ENCODE measurements around the gene PHB1.
"Not testable (repeated sequence)": the region's sequence is repeated elsewhere in the genome, so short reads cannot be mapped to it uniquely, and the experiment has no call there.

PHB1 gene

GRCh38 chr17:49406421-49407061 lies 8.1 kb downstream of the PHB1 start:
- DNase-seq (ENCODE audit: low read depth in 2 of 2), result no peak

DNA sequence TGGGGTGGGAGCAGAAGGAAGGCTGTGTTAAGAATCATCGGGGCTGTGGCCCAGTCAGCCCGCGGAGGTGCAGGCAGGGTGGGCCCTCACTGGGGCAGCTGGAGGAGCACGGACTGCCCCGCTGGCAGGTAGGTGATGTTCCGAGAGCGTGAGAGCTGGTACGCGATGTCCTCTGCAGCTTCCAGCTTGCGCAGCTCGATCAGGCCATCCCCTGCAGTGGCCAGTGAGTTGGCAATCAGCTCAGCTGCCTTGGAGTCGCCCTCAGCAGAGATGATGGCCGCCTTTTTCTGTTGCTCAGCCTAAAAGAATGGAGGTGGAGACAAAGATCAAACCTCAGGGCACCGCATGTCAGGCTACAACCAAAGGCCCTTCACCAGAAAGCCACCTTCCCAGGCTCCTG lies 9.8 kb downstream of the PHB1 start:
- no peak for DNase-seq (ENCODE audit: low read depth in 2 of 2)

DNA sequence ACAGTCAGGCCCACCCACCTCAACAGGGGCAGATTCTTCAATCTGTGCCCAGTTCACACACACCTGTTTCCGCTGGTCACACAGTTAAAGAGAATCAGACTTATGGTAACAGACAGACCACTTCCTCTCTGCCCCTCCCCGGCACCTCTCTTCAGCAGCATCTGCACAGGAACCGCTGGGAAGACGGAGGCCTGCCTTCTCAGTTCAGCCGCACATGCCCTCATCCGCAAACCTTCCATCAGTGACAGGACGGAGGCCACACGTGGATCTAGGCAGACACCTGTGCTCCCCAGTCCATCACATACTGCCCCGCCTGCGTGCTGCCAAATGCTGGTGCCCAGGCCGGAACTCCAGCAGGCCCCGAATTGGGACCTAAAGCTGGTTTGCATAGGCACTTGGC lies 10.3 kb downstream of the PHB1 start:
- DNase-seq (ENCODE audit: low read depth in 2 of 2), result no peak

- no peak for DNase-seq (ENCODE audit: low read depth in 2 of 2)
Observed at GRCh38 chr17:49403514-49404289, 11.0 kb downstream of the PHB1 start.

DNA sequence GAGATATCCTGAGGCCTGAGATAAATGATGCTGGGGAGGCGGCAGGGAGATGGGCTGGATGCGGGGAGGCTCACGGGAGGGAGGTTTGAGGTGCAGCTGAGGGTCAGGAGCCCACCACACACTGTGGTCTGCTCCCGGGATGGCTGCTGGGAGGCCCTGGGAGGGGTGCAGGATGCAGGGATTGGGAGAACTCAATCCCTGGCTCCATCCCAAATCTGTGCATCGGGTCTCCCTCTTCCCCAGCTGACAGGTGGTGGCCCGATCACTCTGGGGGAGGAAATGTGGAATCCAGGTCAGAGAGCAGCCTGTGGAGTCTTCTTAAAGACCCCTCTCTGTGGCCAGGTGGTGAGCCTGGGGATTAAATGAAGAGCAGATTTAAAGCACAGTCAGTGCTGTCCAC lies 12.0 kb downstream of the PHB1 start:
- no peak for DNase-seq (ENCODE audit: low read depth in 2 of 2)

DNA sequence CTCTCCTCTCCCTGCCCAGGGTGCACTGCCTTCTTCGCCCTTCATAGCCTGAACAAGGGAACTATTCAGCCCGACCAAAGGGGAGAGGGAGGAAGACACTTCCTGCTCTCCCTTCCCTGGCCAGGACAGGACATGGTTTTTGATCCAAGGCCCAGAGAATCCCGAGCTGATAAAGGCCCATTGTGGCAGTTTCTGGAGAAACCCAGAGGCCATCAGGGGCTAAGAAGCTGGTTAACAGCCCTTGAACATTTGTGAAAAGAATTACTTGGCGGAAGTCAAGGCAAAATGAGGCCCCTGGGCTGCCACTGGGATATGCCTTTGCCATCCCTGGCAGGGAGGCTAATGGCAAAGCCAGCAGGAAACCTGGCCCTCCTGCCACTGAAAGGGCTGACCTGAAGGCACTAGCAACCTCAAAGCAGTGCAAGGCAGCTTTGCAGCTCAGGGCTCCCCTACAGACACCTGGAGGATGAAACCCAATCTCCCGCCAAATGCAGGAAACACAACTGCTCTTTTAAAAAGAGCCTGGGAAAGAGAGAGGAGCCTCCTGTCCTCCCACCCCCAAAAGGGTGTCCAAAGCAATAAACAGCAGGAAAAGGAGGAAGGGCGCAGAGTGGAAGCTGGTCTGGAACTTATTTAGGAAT lies 12.6 kb downstream of the PHB1 start:
- DNase-seq (ENCODE audit: low read depth in 2 of 2), result no peak

DNA sequence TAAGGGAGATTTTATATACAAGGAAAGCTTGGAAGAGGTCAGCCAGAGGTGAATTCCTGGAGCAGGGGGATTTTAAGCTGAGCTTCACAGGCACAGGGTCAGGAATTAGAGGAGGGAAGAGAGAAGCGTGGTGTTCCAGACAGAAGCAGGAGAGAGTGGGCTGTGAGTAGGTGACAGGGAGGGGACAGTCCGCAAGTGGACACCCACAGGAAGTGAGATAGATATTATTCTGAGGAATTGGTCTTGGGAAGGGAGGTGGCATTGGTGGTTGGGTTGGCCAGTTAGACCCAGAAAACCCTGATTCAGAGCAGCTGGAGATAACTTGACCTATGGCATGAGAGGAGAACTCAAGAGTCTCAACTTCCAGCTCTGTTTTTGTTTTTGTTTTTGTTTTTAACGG lies 14.7 kb downstream of the PHB1 start:
- DNase-seq (ENCODE audit: low read depth in 2 of 2), result no peak

DNA sequence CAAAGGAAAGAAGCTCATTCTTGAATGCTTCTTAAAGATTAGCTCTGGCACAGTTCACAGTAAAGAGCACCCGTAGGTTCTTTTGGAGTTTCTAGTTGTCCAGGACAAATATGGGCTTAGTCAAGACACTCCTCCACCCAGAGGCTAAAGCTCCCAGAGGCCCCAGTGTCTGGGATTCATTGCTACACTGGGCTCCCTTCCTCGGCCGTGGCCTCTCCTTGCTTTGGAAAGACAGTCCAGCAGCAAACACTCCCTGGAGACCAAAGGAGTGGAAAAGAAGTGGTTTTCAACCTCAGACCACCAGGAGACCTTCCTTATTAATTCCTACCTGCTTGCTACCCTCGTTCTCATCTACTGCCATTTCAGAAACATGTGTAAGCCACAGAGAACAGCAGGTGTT lies 17.1 kb downstream of the PHB1 start:
- no peak for DNase-seq (ENCODE audit: low read depth in 2 of 2)

DNA sequence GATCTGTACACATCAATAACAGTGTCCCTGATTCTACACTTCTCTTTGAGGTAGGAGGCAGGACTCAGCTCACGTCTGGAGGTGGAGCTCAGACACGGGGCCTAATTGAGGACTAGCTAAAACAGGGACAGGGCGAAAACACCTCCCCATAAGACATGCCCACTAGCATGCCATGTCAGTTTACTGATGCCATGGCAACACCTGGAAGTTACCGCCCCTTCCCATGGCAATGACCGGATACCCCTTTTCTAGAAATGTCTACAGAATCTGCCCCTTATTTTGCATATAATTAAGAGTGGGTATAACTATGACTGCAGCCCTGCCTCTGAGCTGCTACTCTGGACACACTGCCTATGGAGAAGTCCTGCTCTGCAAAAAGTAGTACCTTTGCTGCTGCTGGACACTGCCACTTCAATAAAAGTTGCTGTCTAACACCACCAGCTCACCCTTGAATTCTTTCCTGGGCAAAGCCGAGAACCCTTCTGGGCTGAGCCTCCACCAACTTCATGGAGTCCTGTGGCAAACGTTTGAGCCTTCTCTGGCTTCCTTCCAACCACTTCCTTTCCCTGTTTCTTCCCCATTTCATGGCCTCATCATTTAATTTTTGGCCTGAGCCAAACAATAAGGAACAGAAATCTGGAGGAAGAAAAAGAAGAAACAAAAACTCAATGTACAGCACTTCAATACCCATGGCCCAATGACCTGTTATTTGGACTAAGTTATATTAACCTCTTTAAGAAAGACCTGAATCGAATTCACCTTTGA lies 21.0 kb downstream of the PHB1 start:
- no peak for DNase-seq (ENCODE audit: low read depth in 2 of 2)

DNA sequence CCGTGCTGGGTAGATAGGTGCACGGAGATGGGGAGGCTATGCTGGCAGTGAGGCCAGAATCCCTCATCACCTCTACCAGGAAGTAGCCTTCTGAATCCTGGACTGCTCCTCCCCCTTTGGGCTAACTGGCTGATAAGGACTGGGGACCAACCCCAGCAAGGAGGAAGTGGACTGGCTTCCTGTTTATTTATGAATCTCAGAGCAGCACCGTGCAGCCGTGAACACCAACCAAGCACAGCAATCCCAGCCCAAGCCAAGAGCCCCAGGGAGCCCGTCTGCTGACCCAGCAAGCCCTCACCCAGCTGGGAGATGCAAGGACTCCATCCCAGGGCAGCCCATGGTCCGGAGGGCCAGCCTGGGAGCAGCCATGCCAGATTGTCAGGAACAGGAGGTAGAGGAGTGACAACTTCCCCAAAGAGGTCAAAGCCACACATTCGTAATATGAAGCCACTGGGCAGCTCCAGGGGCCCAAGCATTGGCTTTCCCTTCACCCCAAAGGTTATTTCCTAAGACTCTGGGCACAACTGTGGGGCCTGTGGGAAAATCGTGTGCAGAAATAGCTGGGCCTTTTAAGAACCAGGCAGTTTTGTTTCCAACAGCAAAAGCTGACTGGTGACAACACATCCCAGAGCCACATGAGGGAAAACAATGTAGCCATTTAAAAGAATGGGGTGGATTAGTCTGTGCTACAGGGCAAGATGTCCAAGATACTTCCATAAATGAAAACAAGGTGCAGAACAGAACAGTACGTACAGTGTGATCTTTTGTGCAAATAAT lies 23.9 kb downstream of the PHB1 start:
- DNase-seq (ENCODE audit: low read depth in 2 of 2), result no peak

DNA sequence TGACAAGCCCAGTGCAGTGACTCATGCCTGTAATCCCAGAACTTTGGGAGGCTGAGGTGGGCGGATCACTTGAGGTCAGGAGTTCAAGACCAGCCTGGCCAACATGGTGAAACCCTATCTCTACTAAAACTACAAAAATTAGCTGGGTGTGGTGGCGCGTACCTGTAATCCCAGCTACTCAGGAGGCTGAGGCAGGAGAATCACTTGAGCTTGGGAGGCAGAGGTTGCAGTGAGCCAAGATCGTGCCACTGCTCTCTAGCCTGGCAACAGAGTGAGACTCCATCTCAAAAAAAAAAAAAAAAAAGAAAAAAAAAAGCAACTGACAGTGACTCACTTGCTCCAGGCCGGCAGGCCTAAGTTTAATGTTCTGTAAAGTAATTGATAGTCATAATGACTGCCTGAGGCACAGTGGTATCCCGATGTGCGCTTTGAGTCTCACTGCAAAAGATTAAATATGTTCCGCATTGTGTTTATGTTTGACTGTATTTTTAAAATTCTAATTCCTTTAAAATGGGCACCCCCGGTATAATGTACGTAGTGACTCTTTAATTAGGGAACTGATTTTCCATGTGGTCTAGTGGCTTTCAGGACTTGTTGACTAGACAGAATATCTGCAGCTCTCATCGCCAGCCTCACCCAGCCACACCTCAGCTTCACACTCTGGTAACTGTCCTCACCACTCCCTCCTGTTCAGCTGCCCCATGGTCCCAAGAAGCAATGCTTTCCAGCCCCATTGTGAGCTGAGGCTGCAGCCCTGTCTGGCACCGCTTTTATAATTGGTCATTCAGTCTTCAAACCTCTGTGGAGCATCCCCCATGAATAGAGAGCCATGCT lies 25.0 kb downstream of the PHB1 start:
- DNase-seq (ENCODE audit: low read depth in 2 of 2), result not testable (repeated sequence)

- no peak for DNase-seq (ENCODE audit: low read depth in 2 of 2)
Observed at GRCh38 chr17:49388692-49389513, 25.8 kb downstream of the PHB1 start.

DNA sequence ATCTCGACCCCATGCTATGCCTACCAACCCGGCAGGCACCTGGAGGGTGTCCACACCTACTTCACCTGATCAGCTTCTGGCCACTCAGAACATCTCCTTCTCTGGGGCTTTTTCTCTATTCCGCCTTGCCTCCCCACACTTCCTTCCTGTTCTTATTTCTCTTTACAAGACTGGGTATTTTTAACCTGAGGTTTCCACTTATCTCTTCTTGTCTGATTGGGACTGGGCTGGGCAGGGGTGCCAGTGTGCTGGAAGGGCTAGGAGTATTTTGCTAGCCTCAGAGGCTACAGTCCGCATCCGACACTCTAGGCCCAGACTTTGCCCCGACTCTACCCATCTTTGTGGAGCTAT lies 26.4 kb downstream of the PHB1 start:
- peak in 1 of 2 donors; percentile 3 for DNase-seq (ENCODE audit: low read depth in 2 of 2)

GRCh38 chr17:49387498-49388289 lies 27.0 kb downstream of the PHB1 start:
- DNase-seq (ENCODE audit: low read depth in 2 of 2), result no peak

DNA sequence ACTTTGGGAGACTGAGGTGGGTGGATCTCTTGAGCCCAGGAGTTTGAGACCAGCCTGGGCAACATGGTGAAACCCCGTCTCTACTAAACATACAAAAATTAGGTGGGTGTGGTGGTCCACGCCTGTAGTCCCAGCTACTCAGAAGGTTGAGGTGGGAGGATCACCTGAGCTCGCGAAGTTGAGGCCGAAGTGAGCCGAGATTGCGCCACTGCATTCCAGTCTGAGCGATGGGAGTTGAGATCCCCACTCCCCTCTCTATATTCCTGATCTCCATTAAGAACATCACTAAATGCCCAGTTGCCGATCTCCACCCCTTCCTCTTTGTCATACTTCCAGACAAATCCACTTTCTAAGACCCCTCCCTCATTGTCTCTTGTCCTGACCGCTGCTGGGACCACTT lies 28.3 kb downstream of the PHB1 start:
- DNase-seq (ENCODE audit: low read depth in 2 of 2), result no peak

- no peak for DNase-seq (ENCODE audit: low read depth in 2 of 2)
Observed at GRCh38 chr17:49384951-49385350, 29.7 kb downstream of the PHB1 start.

DNA sequence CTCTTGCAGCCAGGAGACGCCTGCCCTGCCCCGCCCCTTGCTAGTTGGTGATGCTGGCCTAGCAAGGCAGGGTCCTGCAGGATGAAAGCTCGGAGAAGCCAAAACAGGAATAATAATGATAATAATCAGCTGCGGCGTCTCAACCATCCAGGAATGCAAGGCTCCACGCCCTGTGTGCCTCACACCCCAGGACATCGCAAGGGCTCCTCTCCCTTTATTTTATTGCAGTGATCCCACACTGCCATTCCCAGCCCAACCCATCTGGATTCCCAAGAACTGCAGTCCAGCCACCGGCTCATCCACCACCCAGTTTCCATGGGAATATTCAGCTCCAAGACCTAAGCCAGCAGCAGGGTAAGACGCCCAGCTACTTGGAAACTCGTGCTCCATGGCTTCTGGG lies 31.6 kb downstream of the PHB1 start:
- no peak for DNase-seq (ENCODE audit: low read depth in 2 of 2)

DNA sequence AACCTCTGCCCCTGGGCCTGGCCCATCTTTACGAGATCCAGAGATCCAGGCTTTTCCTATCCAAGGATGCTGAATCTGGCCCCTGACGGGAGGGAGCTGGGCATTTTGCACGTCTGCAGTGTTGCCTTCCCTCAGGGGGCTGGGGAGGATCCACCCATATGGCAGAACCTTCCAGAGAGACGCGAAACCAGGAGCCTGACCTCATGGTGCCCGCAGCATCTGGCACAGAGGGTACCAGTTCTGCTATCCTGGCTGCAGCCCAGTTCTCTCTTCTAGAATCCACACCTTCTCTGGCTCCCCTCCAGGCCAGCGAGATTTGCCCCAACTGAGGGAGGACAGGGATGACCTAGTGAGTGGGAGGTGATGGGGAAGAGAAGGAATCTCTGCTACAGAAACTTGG lies 32.1 kb downstream of the PHB1 start:
- no peak for DNase-seq (ENCODE audit: low read depth in 2 of 2)

GRCh38 chr17:49381793-49382192 lies 32.9 kb downstream of the PHB1 start:
- no peak for DNase-seq (ENCODE audit: low read depth in 2 of 2)

All from stimulated activated CD4-positive, alpha-beta T cell treated with anti-CD3 and anti-CD28 coated beads, Interleukin-4, amount 100 ng/mL, for 48 hours (primary cell).